Cardiac muscle cell (in vitro differentiated cells and primary cell): ENCODE measurements around the gene ENG. TPM values are rescaled to one million over a fixed set of nuclear protein-coding genes. Genes with fewer than 3 reads are reported as not detected.
A peak's percentile ranks its signal among the peaks of the same experiment; 100 is the strongest.

Experiments used
- DNase-seq, 2 donors: peaks; one replicate each; pipeline versions ENCODE4 v3.0.0 to v3.0.0-alpha.2; 2010 to 2017; ENCODE audit warnings: low read depth in 1 of 2, low spot score in 1 of 2
- H3K27ac ChIP-seq: fragments of 200-600 bp; sonication (generic); 2 replicates; pipeline ENCODE4 v1.5.1; 2016
- H3K27me3 ChIP-seq: fragments of 200-600 bp; sonication (generic); 2 replicates; pipeline ENCODE4 v1.6.0; 2016; ENCODE audit warnings: control low read depth
- H3K36me3 ChIP-seq: fragments of 200-600 bp; sonication (generic); 2 replicates; pipeline ENCODE4 v1.5.1; 2016; ENCODE audit warnings: control low read depth
- H3K4me1 ChIP-seq: fragments of 200-600 bp; sonication (generic); 2 replicates; pipeline ENCODE4 v1.8.1; 2017; ENCODE audit warnings: low read depth, mild to moderate bottlenecking, mixed run types
- H3K4me3 ChIP-seq: fragments of 200-600 bp; sonication (generic); 2 replicates; pipeline ENCODE4 v1.5.1; 2016; ENCODE audit warnings: mild to moderate bottlenecking
- H3K9me3 ChIP-seq: fragments of 200-600 bp; sonication (generic); 2 replicates; pipeline ENCODE4 v1.5.1; 2017; ENCODE audit warnings: low read depth, mild to moderate bottlenecking, control low read depth
- CTCF ChIP-seq: IDR thresholded peaks from 2 replicates; pipeline ENCODE4 v1.5.1; 2012; ENCODE audit warnings: low read depth, mild to moderate bottlenecking, low read length
- polyA plus RNA-seq: library from polyadenylated mRNA; unstranded; fragments of >200 nt; fragmentation: Nextera tagmentation; extraction: Ambion mirVana; gene quantifications from 2 replicates; pipeline ENCODE4 v1.2.1, GENCODE V29; 2016
- total RNA-seq: library from RNA; depleted of rRNA; stranded (reverse); fragments of >200 nt; gene quantifications from 2 replicates; pipeline ENCODE4 v1.2.3, GENCODE V29; 2016

The ENG gene
- total and polyA plus RNA-seq, 2 experiments from 2014 or later = 12.6 to 15.8 TPM

GRCh38 chr9:127796852-127797370, 57.5 kb downstream of the ENG start:
- Histone ChIP-seq H3K4me1 (peaks cover 10% of the 10 kb centered on the region), H3K36me3 (peaks cover 5% of the 10 kb centered on the region), H3K9me3 (no peaks in the 10 kb centered on the region), H3K4me3 (no peak overlapping the region), H3K27me3 (no peaks in the 10 kb centered on the region), H3K27ac (no peak overlapping the region)
- DNase-seq = no peak
- no peak for TF ChIP-seq CTCF

- H3K4me1 ChIP-seq = peaks cover 6% of the 10 kb centered on the region
- H3K27ac ChIP-seq = no peak overlapping the region
- no peak for TF ChIP-seq CTCF
- no peaks in the 10 kb centered on the region for H3K27me3 ChIP-seq
- no peak for DNase-seq
- H3K36me3 ChIP-seq = peaks cover 8% of the 10 kb centered on the region
- H3K4me3 ChIP-seq = no peak overlapping the region
- no peaks in the 10 kb centered on the region for H3K9me3 ChIP-seq
Measured at GRCh38 chr9:127796225-127796813, 58.1 kb downstream of the ENG start.

GRCh38 chr9:127794001-127794791, 60.3 kb downstream of the ENG start:
- no peak for TF ChIP-seq CTCF
- Histone ChIP-seq H3K36me3 (peaks cover 27% of the 10 kb centered on the region), H3K4me1 (peaks cover 6% of the 10 kb centered on the region), H3K27me3 (no peaks in the 10 kb centered on the region), H3K9me3 (no peaks in the 10 kb centered on the region), H3K27ac (peak overlapping the region; percentile 77), H3K4me3 (no peak overlapping the region)
- no peak for DNase-seq

- no peak for DNase-seq
- Histone ChIP-seq H3K4me3 (no peak overlapping the region), H3K4me1 (peaks cover under 1% of the 10 kb centered on the region), H3K27me3 (no peaks in the 10 kb centered on the region), H3K36me3 (peaks cover 37% of the 10 kb centered on the region), H3K9me3 (no peaks in the 10 kb centered on the region), H3K27ac (peak overlapping the region; percentile 51)
- no peak for TF ChIP-seq CTCF
Measured at GRCh38 chr9:127793093-127793708, 61.3 kb downstream of the ENG start.

- H3K4me1 ChIP-seq = no peaks in the 10 kb centered on the region
- no peak overlapping the region for H3K4me3 ChIP-seq
- no peak overlapping the region for H3K27ac ChIP-seq
- TF ChIP-seq CTCF = no peak
- H3K9me3 ChIP-seq = no peaks in the 10 kb centered on the region
- no peak for DNase-seq
- peaks cover 44% of the 10 kb centered on the region for H3K36me3 ChIP-seq
- no peaks in the 10 kb centered on the region for H3K27me3 ChIP-seq
Measured at GRCh38 chr9:127792417-127793031, 61.9 kb downstream of the ENG start.
